ENCODE data around the gene TMEM244. TPM values are rescaled to one million over a fixed set of nuclear protein-coding genes. Genes with fewer than 3 reads are reported as not detected.
"Not testable (repeated sequence)": the region's sequence is repeated elsewhere in the genome, so short reads cannot be mapped to it uniquely, and the experiment has no call there.

The TMEM244 gene
- total RNA-seq, 1 experiment from 2014 or later, result not detected

DNA sequence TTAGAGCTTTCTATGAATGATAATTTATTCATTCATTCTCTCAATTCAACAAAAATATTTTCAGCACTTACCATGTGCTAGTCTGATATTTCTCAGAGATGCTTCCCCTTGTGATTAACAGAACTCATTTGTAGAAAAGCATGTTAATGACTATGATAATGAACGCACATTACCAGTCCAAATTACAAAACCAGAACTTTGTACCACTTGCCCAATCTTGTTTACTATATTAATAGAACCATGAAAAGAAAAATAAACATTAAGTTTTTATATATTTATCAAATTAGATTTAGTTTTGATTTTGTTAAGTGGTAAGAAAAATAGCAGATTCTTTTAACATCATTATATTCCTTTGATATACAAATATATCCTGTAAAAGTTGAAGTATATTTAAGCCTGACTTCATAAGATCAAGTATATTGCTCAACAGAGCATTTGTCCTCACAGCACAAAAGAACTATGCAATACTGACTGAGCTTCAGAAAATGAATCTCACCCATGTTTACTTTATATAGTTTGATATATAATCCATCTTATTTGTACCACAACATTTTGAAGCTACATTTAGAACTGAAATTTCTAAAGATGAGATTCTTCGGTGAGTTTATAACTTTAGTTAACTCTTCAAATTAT, 48.9 kb downstream of the TMEM244 start:
- no peak for DNase-seq (ENCODE audit: low spot score)

DNA sequence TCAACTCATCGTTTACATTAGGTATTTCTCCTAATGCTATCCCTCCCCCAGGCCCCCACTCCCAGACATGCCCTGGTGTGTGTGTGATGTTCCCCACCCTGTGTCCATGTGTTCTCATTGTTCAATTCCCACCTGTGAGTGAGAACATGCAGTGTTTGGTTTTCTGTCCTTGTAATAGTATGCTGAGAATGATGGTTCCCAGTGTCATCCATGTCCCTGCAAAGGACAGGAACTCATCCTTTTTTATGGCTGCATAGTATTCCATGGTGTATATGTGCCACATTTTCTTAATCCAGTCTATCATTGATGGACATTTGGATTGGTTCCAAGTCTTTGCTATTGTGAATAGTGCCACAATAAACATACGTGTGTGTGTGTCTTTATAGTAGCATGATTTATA, 54.0 kb downstream of the TMEM244 start:
- not testable (repeated sequence) for DNase-seq (ENCODE audit: low spot score)

DNA sequence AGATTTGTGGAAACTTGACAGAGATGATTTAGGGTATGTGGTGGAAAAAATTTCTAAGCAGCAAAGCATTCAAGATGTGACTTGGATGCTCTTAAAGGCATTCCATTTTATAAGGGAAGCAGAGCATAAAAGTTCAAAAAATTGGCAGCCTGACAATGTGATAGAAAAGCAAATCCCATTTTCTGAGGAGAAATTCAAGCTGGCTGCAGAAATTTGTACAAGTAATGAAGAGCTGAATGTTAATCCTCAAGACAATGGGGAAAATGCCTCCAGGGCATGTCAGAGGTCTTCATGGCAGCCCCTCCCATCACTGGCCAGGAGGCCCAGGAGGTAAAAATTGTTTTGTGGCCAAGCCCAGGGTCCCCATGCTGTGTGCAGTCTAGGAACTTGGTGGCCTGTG, 58.2 kb downstream of the TMEM244 start:
- DNase-seq (ENCODE audit: low spot score), result not testable (repeated sequence)

DNA sequence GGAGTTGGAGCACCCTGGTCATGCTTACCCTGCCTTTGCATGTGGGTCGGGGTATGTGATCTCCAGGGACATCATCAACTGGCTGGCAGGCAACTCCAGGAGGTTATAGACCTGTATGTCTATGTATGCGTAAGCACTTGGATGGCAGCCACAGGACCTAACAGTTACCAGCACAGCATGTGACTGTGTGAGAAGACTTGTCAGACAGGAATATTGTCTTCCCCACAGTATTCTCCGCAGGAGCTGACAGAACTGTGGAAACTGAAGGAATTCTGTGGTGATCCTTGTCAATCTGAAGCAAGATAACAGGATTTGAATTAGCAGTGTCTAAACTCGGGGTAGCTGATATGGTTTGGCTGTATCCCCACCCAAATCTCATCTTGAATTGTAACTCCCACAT, 59.2 kb downstream of the TMEM244 start:
- no peak for DNase-seq (ENCODE audit: low spot score)

DNA sequence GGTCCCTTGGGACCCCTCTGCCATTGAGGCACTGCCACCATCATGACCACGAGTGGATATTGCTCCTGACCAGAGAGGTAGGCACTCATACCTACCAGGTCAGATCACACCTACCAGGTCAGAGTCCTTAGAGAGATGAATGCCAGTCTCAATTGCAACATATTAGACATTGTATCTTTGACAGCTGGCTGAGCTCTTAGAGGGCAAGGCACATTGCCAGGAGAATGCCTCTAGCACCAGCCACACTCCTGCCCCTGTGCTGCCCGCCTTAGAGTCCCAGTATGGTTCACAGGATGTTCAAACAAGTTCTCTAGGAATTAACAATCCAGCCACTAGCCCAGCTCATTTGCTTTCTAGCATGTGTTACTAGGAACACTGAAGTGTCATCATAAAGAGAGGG, 65.9 kb downstream of the TMEM244 start:
- DNase-seq (ENCODE audit: low spot score), result no peak

DNA sequence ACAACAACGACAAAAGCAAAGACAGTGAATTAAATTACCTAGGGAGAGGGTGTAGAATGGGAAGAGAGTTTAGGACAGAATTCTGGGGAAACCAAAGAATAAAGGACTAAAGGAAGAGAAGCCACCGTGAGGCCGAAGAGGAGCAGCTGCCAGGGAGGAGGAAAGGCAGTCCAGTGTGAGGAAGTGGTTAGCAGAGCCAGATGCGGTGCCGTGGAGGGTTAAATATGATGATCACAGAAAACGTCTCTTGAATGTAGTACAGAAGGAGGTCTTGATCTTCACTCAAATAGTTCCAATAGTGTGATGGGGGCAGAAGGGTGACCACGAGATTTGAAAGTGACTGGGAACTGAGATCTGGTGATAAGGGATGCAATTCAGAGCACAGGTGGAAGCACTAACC, 67.7 kb downstream of the TMEM244 start:
- no peak for DNase-seq (ENCODE audit: low spot score)

DNA sequence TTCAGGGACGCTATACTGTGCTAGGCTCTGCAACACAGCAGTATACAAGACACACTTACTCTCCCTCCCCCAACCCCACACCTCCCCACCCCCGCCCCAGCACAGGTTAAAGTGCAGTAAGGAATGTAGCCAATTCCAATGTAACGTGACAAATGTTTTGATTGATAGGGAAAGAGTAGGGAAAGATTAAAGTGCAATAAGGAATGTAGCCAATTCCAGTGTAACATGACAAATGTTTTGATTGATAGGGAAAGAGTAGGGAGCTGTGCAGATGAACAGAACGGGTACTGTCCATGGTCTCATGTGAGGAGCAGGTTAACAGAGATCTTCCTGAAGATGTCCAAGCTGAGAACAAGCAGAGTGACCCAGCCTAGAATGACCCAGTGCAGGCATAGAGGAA, 69.1 kb downstream of the TMEM244 start:
- DNase-seq (ENCODE audit: low spot score), result no peak

DNA sequence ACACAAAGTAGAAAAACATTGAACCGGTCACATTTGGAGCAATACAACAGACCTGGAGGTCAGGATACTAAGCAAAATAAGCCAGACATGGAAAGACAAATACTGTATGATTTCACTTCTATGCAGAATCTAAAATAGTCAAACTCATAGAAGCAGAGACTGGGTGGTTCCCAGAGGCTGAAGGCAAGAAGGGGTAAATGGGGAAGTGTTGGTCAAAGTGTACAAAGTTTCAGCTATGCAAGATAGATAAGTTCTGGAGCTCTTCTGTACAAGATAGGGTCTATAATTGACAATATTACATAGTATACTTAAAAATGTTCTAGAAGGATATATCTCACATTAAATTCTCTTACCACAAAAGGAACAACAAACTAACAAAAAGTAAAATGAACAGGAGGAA, 70.3 kb downstream of the TMEM244 start:
- DNase-seq (ENCODE audit: low spot score), result no peak

DNA sequence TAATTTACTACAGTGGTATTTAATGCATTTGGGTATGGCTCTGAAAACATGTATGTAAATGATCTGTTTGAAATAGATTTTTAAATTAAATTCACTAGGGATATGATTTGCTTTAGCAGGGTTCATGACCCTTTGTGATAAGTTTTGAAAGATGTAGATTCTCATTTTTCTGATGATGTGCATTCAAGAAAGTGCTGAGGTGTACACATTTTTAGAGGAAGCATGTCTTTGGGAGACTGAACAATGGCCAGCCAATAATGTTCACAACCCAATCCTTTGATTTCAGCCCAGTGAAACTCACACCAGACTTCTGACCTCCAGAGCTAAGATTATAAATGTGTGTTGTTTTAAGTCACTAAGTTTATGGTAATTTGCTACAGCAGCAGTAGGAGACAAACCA, 71.1 kb downstream of the TMEM244 start:
- no peak for DNase-seq (ENCODE audit: low spot score)

DNA sequence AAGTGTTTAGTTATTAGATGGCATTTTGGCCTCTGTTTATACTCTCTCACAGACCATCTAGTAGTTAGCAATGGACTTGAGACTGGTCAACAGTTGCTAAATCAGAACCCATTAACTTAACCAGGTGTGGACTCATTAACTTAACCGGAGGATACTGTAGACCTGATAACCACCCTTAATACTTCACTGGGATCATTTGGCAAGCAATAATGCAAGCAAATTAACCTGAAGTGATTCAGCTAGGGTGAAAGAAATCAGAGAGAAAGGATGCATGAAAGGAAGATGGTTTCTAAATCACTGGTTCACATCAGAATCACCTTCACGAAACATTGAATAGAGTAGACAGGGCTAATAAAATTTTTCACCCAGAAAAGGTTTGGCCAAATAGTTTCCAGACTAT, 73.3 kb downstream of the TMEM244 start:
- no peak for DNase-seq (ENCODE audit: low spot score)

DNA sequence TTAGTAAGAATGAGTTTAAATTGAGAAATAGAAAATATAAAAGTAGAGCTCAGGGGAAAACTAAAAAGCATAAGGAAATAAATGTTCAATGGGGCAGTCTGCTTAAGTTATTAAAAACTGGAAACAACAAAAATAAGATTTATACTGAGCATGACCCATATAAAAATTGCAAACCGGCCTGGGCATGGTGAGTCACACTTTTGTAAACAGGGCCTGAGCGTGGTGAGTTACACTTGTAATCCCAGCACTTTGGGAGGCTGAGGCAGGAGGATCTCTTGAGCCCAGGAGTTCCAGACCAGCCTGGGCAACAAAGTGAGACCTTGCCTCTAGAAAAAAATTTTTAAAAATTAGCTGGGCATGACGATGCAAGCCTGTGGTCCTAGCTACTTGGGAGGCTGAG, 74.6 kb downstream of the TMEM244 start:
- DNase-seq (ENCODE audit: low spot score), result no peak

DNA sequence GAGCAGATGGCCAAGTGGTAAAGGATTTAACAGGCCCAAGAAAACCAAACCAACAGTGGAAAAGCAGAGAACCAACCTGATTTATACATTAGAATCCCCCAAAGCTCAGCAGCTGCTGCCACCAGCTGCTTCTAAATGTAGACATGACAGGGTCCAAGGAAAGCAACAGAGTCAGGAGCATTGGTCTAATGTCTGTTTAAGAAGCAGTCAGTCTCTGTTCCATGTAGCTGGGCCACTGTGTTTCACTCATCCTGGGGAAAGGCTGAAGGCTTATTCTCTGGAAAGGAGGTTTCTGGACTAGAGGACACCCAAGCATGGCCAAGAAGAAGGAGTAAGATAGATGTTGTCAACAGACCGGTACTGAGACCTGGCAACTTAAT, 75.4 kb downstream of the TMEM244 start:
- no peak for DNase-seq (ENCODE audit: low spot score)

DNA sequence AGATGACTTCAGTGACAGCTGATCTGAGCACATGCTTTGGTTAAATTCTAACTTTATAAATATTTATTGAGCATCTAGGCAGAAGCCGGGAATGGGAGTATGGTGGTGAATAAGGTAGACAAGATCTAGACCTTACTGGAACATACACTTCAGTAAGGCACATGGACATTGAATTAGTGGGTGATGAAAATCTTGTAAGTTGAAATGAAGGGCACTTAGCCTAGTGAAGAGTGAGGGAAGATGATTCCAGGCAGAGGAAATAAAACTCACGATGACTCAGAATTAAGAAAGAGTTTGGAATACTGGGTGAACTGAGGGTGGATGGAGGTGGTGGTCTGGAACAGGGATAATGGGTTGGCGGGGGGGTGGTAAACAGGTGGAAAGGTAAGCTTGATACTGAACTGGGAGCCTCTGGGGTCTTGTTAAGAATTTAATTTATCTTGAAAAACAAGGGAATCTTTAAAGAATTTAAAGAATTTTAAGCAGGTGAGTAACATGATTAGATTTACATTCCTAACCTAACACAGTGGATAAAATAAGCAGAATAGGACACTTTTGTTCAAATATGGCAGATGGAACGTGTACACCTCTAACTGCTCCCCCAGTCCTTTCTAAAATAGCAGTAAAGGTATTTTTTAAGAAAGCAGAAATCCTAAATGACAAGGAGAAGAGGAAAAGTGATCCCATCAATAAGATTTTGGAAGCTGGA, 75.9 kb downstream of the TMEM244 start:
- DNase-seq (ENCODE audit: low spot score), result no peak

Other genes with a start within 250 kb of the TMEM244 start
- gene ARHGAP18, start 151.1 kb downstream of the TMEM244 start, total RNA-seq (2014; rRNA removed; shearing (Covaris generic)), result 8.0 and 8.9 TPM in 2 replicates
- gene L3MBTL3, start 157.3 kb upstream of the TMEM244 start, total RNA-seq (2014; rRNA removed; shearing (Covaris generic)), result 5.9 and 7.4 TPM in 2 replicates